Left renal pelvis (tissue), 4 donors: ENCODE measurements around the gene PPM1M. TPM values are rescaled to one million over a fixed set of nuclear protein-coding genes. Genes with fewer than 3 reads are reported as not detected.
A peak's percentile ranks its signal among the peaks of the same experiment; 100 is the strongest.
"Not testable (repeated sequence)": the region's sequence is repeated elsewhere in the genome, so short reads cannot be mapped to it uniquely, and the experiment has no call there.

Experiments used
- DNase-seq, 4 donors: peaks; one replicate each; pipeline ENCODE4 v3.0.0-alpha.2; 2013; ENCODE audit warnings: low read depth in 4 of 4, low spot score in 3 of 4
- polyA plus RNA-seq, 4 donors: library from polyadenylated mRNA; unstranded; fragments of 120-200 nt; gene quantifications; one replicate each; pipeline ENCODE4 v1.2.1, GENCODE V29; 2013; ENCODE audit not compliant: insufficient read length in 4 of 4

Gene PPM1M
- polyA plus RNA-seq, 4 donors, result 18.4 to 33.8 (median 21.1) TPM

GRCh38 chr3:52270252-52270754 lies 24.7 kb downstream of the PPM1M start:
- no peak for DNase-seq

GRCh38 chr3:52272172-52272571 lies 26.6 kb downstream of the PPM1M start:
- DNase-seq, result not testable (repeated sequence)

- no peak for DNase-seq
Measured at GRCh38 chr3:52272831-52273230, 27.3 kb downstream of the PPM1M start.

GRCh38 chr3:52274781-52275180 lies 29.2 kb downstream of the PPM1M start:
- DNase-seq, result not testable (repeated sequence)

- peak in 1 of 4 donors; percentile 62 for DNase-seq
Measured at GRCh38 chr3:52277071-52277964, 31.8 kb downstream of the PPM1M start.

- no peak for DNase-seq
Measured at GRCh38 chr3:52277972-52278509, 32.5 kb downstream of the PPM1M start.

- DNase-seq, result peak; percentile 83 to 89 (median 86)
Measured at GRCh38 chr3:52278510-52279069, 33.0 kb downstream of the PPM1M start, which contains the start of gene WDR82. Gene WDR82 (minus strand): TSS chr3:52278649. CDS start chr3:52278361, 288 bp downstream.

- DNase-seq, result no peak
Measured at GRCh38 chr3:52279596-52279995, 34.0 kb downstream of the PPM1M start.

GRCh38 chr3:52280050-52280461 lies 34.5 kb downstream of the PPM1M start:
- no peak for DNase-seq

- DNase-seq, result no peak
Measured at GRCh38 chr3:52281981-52282801, 36.6 kb downstream of the PPM1M start.

- DNase-seq, result no peak
Measured at GRCh38 chr3:52283306-52283705, 37.7 kb downstream of the PPM1M start.

- not testable (repeated sequence) for DNase-seq
Measured at GRCh38 chr3:52284051-52284450, 38.5 kb downstream of the PPM1M start.

GRCh38 chr3:52286777-52287110 lies 41.2 kb downstream of the PPM1M start:
- no peak for DNase-seq

GRCh38 chr3:52288674-52289073 lies 43.1 kb downstream of the PPM1M start:
- no peak for DNase-seq

GRCh38 chr3:52289338-52289746 lies 43.8 kb downstream of the PPM1M start:
- no peak for DNase-seq

- DNase-seq, result no peak
Measured at GRCh38 chr3:52289747-52290595, 44.4 kb downstream of the PPM1M start.

- no peak for DNase-seq
Measured at GRCh38 chr3:52290596-52291507, 45.3 kb downstream of the PPM1M start.

GRCh38 chr3:52291508-52292181 lies 46.1 kb downstream of the PPM1M start:
- no peak for DNase-seq
